IPS-NIHi11 (cell line): ENCODE measurements around the gene LRTM1.

Source experiments
- DNase-seq: peaks from one replicate; pipeline ENCODE4 v3.0.0; 2012; ENCODE audit warnings: mixed read lengths, low spot score

Gene LRTM1

GRCh38 chr3:54891540-54891897 is 36.3 kb downstream of the LRTM1 start:
- peak; percentile 58 for DNase-seq

- no peak for DNase-seq
Measured at GRCh38 chr3:54889731-54890130, 38.1 kb downstream of the LRTM1 start.

GRCh38 chr3:54888873-54889272 is 39.0 kb downstream of the LRTM1 start:
- DNase-seq, result no peak

- no peak for DNase-seq
Measured at GRCh38 chr3:54888162-54888561, 39.7 kb downstream of the LRTM1 start.

GRCh38 chr3:54882129-54882833 is 45.6 kb downstream of the LRTM1 start:
- no peak for DNase-seq

GRCh38 chr3:54878145-54878544 is 49.7 kb downstream of the LRTM1 start:
- DNase-seq, result no peak

GRCh38 chr3:54877730-54878129 is 50.1 kb downstream of the LRTM1 start:
- no peak for DNase-seq

GRCh38 chr3:54876694-54877093 is 51.2 kb downstream of the LRTM1 start:
- DNase-seq, result no peak

- no peak for DNase-seq
Measured at GRCh38 chr3:54875596-54876268, 52.1 kb downstream of the LRTM1 start.

GRCh38 chr3:54874816-54875556 is 52.9 kb downstream of the LRTM1 start:
- DNase-seq, result no peak

- no peak for DNase-seq
Measured at GRCh38 chr3:54873059-54874010, 54.5 kb downstream of the LRTM1 start.

- DNase-seq, result no peak
Measured at GRCh38 chr3:54871867-54872266, 56.0 kb downstream of the LRTM1 start.

GRCh38 chr3:54870423-54870822 is 57.4 kb downstream of the LRTM1 start:
- peak; percentile 46 for DNase-seq
